GM18861 (cell line): ENCODE measurements around the gene HCN2.

Experiments used
- ATAC-seq: cut with Tn5 transposase; IDR thresholded peaks from one replicate; pipeline ENCODE4 v1.9.1; 2021; ENCODE audit not compliant: unreplicated experiment

The HCN2 gene

DNA sequence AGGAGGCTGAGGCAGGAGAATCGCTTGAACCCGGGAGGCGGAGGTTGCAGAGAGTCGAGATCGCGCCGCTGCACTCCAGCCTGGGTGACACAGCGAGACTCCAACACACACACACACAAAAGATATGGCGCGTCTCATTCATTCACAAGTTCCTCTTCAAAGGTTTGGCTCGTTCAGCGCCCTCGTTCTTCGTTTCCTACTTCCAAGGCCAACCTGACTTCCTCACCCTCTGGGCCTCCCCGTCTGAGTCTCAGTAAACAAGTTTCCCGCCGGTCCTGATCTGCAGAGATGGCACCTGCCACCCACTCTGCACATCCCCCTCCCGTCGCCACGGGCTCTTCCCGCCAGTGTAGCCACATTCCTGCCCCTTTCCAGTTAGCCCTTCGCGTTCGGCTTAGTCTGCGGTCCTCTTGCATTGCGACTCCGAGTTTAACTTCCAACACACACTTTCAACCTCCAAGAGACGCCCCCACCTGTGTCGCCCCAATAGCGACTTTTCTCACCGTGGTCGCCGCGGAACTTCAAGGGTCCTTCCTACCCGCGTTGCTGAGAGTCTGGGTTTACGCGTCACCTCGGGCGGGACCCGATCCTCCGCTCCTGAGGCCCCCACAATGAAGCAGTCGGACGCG, 18.6 kb upstream of the HCN2 start:
- ATAC-seq, result no peak

DNA sequence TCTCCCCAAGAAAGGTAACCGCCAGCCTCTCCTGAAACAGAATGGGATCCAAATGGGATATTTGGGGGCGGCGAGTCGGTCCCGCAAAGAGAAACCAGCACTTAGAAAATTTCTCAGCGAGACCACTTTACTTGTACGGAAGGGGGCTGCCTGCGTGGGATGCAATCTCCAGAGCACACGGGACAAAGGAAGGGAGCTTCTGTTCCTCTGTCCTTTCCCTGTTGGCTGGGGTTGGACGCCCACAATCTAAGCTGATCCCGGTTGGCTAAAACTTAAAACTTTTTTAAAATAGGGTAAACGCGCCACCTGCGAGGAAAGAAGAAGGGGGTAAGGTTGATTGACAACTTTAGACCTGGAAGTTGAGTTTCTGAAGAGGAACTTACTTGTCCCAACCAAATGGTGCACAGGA, 18.1 kb upstream of the HCN2 start:
- no peak for ATAC-seq

DNA sequence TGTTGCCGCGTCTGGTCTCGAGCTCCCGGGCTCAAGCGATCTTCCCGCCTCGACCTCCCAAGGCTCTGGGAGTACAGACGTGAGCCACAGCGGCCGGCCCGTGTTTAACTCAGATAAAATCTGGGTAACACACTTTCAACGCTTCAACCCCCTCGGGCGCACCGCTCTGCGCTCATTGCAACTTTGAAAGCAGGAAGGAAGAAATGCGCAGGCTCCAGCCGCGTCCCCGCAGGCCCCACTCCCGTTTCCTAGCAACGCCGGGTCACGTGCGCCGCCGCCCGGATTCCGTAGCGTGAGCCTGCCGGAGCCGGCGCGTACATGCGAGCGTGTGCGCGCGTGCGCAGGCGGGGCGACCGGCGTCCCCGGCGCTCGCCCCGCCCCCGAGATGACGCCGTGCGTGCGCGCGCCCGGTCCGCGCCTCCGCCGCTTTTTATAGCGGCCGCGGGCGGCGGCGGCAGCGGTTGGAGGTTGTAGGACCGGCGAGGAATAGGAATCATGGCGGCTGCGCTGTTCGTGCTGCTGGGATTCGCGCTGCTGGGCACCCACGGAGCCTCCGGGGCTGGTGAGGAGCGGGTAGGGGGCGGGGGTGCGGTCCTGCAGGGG, 17.4 kb upstream of the HCN2 start, which contains the start of gene BSG:
TSS of gene BSG (plus strand) at position 457 of the 603 bp plus-strand sequence. CDS start at position 496, 39 bp downstream.
- ATAC-seq, result peak; percentile 75

DNA sequence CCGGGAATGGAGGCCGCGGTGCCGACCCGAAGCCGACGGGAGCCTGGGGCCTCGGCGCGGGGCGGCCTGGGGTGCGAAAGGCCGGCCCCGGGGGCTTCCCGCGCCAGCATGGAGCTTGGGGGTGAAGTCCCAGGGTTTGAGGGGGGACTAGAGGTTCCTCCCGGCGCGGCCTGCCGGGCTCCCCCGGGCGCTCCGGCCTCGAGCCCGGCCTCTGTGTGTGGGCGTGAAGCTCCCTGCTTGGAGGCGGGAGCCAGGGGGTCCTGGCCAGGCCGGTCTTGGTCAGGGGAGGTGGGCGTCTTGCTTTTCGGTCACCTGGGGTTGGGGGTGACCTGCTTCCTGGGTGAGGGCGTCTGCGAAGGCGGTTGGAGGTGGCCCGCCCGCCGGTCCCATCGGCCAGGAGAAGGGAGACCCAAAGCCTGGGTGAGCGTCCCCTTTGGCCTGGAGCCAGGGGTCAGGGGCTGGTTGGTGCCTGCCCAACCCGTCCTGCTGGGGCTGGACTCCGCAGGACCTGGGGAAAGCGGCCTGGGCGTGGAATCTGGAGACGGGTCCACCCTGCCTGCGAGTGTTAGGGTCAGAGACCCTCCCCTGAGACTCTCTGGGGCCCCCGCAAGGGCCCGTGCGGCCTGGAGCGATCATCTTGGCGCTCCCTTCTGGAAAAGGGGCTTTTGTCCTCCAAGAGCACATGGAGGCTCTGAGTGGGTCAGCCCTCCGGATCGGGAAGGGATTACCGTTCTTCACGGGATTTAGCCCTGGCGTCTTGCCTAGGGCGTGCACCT, 16.8 kb upstream of the HCN2 start:
- no peak for ATAC-seq

DNA sequence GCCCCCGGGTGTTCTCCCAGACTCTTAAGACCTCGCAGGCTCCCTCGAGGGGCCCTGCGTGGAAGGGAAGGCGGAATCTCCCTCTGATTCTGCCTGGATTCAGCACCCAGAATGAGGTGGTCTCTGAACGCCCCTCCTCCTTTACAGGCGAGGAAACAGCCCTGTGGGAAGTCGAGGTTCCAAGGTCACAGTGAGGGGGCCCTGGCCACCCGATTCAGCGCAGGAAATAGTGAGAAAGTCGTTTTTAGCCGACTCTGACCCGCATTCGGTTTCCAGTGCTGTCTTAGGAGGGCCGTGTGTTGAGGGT, 16.2 kb upstream of the HCN2 start:
- no peak for ATAC-seq

DNA sequence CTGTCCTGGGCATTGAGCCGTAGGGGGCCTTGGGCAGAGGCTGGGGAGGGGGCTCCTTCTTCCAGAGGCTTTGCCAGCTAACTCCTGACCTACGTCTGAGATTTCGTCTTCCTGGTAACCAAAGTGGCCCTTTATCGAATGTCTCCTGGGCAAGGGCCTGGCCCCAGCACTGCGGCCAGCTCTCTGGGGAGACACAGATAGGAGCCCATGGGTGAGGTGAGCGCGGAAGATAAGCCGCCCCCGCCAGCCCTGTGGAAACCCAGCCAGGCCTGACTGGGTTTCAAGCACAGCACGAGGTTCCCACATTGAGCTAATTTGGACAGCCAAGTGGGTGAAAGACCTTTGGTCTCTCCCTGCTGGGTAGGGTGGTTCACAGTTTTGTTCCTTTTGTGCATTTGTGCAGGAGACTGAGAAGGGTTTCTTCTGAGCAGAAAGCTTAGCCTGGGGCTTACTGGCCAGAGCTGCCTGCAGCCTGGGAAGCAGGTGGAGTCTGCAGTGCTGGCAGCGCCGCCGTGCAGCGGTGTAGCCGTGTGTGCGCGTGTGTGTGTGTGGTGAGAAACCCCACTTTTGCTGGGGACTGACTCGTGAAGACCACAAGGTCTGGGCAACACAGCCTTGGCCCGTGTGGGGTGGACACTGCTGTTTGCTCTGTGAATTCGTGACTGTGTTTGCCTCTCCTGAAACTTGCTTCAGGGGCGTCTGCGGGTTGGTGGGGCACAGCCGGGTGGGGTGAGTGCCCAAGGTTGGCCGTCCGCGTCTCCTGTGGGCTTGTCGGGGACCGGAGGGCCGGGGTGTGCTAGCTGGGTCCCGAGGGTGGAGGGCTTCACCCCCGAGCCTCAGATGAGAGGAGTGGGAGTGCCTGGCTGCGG, 14.8 kb upstream of the HCN2 start:
- no peak for ATAC-seq

DNA sequence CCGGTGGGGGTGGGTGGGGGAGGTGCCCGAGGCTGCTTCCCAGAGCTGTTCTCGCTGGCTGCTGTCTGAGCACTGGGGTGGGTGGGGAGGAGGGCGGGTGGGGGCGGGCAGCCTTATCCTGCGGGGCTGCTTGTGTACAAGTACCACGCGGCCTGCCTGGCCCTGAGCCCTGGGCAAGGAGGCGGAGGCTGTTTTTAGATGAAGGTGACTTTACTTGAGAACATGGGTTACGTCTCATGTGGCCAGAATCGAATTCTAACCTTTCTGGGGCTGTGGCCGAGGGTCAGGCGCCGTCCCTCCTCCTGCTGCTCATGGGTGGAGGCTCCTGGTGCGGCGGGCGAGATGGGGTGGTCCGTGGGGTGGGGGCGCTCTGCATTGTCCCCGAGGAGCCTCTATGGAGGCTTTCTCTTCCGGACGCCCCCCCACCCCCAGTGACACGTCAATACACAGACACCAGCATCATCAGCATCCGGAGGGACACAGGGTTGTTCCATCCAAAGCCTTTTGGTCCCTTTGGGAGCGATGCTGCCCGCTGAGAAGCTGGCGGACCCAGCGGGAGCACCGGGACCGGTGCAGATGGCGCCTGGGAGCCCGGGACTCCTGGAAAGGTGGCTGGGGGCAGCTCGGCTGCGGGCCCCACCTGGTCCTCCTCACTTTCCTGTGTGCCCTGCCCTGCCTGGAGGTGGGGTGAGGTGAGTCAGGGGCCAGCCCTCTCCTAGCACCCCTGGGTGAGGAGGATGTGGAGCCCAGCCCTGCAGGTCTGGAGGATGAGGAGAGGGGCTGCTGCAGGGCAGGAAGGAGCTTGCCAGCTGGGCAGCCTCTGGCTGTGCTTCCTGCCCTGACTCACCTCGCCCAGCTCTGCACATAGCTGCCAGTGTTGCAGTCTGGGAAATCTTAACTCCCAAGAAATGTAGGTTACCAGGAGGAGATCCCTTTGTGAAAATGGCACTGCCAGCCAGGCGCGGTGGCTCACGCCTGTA, 13.9 kb upstream of the HCN2 start:
- ATAC-seq, result no peak

DNA sequence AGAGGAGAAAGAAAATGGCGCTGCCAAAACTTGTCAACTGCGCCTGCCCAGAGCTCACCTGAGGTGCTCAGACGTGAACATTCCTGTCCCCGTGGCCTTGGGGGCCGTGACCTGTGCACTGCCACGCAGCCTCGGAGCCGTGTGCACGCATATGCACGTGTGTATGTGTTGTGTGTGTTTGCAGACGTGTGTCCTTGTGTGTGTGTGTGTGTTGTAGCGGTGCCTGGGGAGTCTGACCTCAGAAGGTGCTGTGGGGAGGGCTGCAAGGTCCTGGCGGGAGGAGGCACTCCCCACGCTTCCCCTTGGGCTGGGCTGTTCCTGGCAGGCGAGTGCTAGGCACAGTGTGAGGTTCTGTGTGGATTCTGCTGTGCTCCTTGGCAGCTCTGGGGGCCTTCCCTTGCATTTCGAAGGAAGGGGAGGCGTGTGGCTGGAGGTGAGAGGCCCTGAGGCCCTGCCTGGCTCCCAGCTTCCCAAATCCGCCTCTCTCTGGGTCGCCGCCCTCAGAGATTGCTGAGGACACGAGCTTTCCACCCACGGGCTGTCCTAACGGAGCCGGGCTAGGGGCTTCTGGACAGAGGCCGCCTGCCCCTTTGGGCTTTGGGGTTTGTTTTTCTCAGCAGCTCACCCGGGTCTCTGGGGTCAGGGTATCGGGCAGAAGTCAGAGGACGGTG, 12.8 kb upstream of the HCN2 start:
- ATAC-seq, result no peak

DNA sequence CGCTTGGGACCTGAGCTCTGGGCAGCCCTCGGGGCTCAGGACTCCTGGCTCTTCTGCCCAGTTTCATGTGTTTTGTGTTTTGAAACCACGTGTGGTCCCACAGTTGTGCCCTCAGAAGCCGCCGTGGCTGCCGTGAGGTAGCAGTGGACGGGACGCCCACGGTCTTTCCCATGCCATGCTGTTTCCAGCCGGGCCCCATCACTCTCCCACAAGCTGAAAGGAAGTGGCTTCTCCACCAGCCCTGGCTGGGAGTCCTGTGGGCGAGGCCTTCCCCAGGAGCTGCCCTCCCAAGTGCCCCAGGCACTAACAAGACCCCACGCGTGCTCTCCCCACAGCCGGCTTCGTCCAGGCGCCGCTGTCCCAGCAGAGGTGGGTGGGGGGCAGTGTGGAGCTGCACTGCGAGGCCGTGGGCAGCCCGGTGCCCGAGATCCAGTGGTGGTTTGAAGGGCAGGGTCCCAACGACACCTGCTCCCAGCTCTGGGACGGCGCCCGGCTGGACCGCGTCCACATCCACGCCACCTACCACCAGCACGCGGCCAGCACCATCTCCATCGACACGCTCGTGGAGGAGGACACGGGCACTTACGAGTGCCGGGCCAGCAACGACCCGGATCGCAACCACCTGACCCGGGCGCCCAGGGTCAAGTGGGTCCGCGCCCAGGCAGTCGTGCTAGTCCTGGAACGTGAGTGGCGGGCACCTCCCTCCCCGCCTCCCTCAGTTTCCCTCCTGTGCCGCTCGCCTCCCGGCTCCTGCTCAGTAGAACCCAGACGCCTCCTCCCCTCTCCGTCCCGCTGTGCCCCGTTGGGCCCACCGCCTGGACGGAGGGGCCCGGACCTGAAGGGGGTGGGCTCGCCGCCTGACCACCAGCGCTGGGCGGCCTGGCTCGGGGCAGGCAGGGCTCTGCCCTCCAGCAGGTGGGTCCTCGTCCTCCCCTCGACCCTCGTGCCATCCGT, 12.0 kb upstream of the HCN2 start:
- no peak for ATAC-seq

DNA sequence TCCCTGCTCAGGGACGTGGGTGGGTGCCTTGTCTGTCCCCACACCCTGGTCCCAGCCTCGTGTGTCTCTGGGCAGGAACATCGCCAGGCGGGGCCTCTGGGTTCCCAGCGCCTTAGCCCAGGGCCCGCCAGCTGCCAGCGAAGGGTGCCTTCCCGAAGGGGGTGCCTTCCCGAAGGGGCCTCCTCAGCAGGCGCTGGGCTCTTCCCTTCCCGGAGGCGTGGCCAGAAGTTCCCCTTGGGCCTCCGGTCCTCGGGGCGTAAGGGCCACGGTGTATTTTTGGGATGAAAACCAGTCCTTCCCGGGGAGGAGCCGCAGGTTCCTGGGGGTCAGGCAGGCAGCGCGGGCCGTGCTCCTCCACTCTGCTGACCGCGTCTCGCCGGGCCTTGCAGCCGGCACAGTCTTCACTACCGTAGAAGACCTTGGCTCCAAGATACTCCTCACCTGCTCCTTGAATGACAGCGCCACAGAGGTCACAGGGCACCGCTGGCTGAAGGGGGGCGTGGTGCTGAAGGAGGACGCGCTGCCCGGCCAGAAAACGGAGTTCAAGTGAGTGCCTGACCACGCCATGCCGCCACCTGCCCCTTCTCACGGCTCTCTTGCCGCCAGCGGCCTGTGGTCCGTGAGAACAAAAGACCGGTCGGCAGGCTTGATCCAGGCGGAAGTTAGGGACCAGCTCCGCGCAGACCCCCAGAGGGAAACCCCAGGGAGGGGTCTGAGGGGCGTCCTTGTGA, 10.4 kb upstream of the HCN2 start:
- no peak for ATAC-seq

DNA sequence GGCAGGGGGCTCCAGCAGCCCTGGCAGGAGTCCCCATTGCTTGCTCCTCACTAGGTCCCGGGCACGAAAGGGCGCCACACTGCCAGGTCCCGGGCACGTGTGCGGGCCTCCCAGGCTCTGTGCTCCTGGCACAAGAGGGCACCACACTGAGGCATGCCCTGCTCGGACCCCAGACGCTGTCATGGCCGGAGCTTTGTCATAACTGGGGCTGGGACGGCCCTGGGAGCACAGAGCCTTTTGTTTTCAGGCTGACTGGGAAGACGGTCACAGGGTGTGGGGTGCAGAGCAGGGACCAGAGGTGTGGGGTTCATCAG, 9.9 kb upstream of the HCN2 start:
- ATAC-seq, result no peak

DNA sequence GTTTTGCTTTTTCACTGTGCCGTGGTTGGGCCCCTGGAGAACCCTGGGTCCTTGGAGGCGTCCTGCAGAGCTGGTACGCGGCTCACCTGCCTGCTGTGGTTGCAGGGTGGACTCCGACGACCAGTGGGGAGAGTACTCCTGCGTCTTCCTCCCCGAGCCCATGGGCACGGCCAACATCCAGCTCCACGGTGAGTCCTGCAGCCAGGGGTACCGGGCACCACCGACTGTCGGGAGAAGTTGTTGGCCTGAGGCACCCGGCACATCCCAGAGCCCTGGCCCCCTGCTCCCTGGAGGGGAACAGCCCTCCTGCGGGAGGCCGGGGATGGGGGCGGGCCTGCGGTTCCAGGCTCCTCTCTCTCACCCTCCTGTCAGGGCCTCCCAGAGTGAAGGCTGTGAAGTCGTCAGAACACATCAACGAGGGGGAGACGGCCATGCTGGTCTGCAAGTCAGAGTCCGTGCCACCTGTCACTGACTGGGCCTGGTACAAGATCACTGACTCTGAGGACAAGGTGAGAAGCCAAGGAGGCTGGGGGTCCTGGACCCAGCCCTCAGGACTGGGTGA, 9.3 kb upstream of the HCN2 start:
- no peak for ATAC-seq

DNA sequence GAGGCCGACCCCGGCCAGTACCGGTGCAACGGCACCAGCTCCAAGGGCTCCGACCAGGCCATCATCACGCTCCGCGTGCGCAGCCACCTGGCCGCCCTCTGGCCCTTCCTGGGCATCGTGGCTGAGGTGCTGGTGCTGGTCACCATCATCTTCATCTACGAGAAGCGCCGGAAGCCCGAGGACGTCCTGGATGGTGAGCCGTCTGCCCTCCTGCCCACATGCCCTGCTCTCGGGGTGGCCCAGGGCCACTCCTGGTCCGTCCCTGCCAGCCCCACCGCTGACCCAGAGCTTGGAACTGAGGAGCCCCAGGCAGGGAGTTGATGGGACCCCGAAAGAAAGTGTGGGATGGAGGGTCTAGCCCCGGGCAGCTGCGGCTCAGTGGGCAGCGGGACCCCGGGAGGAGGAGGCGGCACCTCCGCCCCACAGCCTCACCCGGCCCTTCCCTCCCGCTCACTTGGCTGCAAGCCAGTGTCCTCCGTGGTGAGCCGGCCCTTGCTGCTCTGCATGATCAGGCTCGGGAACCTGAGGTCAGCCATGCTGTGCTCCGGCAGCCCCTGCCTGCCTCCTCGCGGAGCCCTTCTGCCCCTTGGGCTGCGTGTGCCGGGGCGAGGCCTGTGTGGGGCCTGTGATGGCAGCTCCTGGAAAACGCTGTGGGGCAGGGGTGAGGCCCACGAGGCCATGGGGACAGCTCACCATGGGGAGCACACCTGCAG, 8.1 kb upstream of the HCN2 start:
- no peak for ATAC-seq

DNA sequence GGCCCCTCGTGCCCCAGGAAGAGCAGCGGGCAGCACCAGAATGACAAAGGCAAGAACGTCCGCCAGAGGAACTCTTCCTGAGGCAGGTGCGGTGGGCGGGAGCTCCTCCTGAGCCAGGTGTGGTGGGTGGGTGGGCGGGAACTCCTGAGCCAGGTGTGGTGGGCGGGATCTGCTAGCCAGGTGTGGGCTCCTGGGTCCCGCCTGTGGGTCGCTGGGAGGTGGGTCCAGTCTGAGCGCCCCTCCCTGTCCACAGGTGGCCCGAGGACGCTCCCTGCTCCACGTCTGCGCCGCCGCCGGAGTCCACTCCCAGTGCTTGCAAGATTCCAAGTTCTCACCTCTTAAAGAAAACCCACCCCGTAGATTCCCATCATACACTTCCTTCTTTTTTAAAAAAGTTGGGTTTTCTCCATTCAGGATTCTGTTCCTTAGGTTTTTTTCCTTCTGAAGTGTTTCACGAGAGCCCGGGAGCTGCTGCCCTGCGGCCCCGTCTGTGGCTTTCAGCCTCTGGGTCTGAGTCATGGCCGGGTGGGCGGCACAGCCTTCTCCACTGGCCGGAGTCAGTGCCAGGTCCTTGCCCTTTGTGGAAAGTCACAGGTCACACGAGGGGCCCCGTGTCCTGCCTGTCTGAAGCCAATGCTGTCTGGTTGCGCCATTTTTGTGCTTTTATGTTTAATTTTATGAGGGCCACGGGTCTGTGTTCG, 7.0 kb upstream of the HCN2 start:
- no peak for ATAC-seq

DNA sequence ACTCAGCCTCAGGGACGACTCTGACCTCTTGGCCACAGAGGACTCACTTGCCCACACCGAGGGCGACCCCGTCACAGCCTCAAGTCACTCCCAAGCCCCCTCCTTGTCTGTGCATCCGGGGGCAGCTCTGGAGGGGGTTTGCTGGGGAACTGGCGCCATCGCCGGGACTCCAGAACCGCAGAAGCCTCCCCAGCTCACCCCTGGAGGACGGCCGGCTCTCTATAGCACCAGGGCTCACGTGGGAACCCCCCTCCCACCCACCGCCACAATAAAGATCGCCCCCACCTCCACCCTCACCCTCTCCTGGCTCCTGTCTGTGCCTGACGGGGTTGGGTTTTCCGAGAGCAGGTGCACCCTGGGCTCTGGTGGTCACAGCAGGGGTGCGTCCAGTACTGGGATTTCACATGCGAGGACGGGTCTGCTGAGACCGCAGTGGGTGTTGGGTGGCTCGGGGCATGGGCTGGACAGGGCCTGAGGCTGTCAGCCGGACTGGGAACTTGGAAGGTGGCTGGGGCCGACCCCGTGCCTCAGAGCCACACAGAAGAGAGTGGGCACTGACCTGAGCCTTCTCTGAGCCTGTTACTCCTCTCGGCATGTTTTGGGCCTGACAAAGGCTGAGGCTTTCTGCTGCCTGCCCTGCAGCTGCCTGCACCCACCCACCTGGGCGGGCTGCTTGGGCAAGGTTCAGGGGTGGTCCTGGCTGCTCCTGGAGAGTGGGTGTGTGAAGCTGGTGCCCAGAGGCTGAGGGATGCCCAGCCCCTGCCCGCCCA, 6.3 kb upstream of the HCN2 start:
- no peak for ATAC-seq

DNA sequence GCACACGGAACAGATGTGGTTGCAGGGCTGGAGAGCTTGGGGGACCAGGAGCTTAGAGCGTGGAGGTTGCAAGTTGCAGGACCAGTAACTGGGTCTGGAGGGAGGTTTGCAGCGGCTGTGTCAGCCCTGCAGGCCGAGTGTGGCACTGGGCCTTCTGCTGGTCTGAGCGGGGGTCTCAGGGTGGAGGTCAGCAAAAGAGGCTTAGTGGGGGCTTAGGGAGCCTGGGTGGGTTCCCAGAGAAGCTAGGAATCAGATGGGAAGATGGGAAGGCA, 5.8 kb upstream of the HCN2 start:
- ATAC-seq, result no peak
